ENCODE results near the gene LRMDA.

DNA sequence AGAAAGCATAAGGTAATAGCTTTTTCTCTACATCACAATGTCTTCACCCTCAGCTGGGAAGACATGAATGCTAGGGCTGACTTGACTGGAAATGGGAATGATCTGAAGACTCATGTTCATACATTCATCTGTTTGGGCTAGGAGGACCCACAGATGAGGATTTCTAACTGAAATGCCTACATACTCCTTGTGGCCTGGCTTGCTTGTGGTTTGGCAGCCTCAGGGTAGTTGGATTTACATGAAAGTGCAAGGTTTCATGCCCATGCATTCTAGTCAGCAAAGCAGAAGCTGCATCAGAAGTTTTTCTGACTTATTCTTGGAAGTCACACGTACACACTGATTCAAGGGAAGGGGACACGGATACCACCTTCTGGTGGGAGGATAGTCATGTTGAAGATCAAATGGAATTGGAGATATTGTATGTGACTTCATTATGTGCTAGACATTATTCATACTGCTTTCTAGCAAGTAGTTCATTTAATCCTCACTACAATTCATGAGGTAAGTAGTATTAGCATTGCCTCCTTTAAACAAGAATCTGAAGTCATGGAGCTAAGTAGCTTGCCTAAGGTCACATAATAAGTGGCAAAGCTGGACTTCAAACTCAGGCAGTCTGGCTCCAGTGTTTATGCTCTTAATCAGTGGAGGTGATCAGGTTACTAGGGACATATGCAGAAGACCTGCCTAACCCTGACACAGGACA lies 957.0 kb downstream of the LRMDA start:
- TF ChIP-seq SIN3A (IDR thresholded peaks at IDR 0.05; ENCODE audit: low read depth) (no peak), EZH2 (IDR thresholded peaks at IDR 0.05) (no peak), POLR2AphosphoS5 (IDR thresholded peaks at IDR 0.05; ENCODE audit: low read depth, low read length) (no peak), CTCF (IDR thresholded peaks at IDR 0.05 in 2 of 3, conservative IDR thresholded peaks at IDR 0.05 in 1 of 3; ENCODE audit: borderline replicate concordance in 1 of 3, insufficient read depth in 1 of 3, low read depth in 2 of 3, low read length in 2 of 3) (no peak), POLR2A (IDR thresholded peaks at IDR 0.05; ENCODE audit: borderline replicate concordance, extremely low read depth, insufficient read depth, insufficient read length) (no peak), CEBPB (IDR thresholded peaks at IDR 0.05; ENCODE audit: low read depth) (no peak), ZFX (IDR thresholded peaks at IDR 0.05) (no peak), EZH2phosphoT487 (IDR thresholded peaks at IDR 0.05; ENCODE audit: borderline replicate concordance) (no peak), SP1 (IDR thresholded peaks at IDR 0.05; ENCODE audit: low read depth) (no peak), SRF (IDR thresholded peaks at IDR 0.05; ENCODE audit: low read depth) (no peak), YY1 (IDR thresholded peaks at IDR 0.05; ENCODE audit: extremely low read depth, insufficient replicate concordance, low read depth, low read length) (no peak), RAD21 (IDR thresholded peaks at IDR 0.05; ENCODE audit: low read depth) (no peak)
- TF ChIP-seq, protein P1, sequence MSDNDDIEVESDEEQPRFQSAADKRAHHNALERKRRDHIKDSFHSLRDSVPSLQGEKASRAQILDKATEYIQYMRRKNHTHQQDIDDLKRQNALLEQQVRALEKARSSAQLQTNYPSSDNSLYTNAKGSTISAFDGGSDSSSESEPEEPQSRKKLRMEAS (IDR thresholded peaks at IDR 0.05), result no peak
- TF ChIP-seq, protein P2, sequence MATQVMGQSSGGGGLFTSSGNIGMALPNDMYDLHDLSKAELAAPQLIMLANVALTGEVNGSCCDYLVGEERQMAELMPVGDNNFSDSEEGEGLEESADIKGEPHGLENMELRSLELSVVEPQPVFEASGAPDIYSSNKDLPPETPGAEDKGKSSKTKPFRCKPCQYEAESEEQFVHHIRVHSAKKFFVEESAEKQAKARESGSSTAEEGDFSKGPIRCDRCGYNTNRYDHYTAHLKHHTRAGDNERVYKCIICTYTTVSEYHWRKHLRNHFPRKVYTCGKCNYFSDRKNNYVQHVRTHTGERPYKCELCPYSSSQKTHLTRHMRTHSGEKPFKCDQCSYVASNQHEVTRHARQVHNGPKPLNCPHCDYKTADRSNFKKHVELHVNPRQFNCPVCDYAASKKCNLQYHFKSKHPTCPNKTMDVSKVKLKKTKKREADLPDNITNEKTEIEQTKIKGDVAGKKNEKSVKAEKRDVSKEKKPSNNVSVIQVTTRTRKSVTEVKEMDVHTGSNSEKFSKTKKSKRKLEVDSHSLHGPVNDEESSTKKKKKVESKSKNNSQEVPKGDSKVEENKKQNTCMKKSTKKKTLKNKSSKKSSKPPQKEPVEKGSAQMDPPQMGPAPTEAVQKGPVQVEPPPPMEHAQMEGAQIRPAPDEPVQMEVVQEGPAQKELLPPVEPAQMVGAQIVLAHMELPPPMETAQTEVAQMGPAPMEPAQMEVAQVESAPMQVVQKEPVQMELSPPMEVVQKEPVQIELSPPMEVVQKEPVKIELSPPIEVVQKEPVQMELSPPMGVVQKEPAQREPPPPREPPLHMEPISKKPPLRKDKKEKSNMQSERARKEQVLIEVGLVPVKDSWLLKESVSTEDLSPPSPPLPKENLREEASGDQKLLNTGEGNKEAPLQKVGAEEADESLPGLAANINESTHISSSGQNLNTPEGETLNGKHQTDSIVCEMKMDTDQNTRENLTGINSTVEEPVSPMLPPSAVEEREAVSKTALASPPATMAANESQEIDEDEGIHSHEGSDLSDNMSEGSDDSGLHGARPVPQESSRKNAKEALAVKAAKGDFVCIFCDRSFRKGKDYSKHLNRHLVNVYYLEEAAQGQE (IDR thresholded peaks at IDR 0.05; ENCODE audit: low read depth), result no peak

Data from HCT116 (cell line).